GM12875 (cell line): ENCODE data around the gene KIF13A.

Source experiments
- H3K4me3 ChIP-seq: one replicate; pipeline ENCODE4 v1.5.1; 2011; ENCODE audit warnings: low read depth, low read length, control low read depth
- TF ChIP-seq, protein P1 (sequence below): IDR thresholded peaks from 2 replicates; pipeline ENCODE4 v1.5.1; 2011; ENCODE audit warnings: low read depth, mild to moderate bottlenecking, control low read depth, inconsistent platforms, low read length, moderate library complexity, borderline replicate concordance; ENCODE audit not compliant: insufficient read depth

Gene KIF13A

DNA sequence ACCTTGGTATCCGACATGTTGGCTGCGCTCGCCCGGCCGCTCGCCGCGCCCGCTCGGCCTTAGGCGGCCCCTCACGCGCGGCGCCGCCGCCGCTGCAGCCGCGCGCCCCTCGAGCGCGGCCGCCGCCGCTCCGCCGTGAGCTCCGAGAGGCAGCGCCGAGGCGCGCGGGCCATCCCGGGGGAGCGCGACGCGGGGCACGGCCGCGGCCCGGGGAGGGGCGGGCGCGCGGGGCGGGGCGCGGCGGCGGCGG lies at the start of gene KIF13A:
KIF13A (minus strand) TSS at position 189 of the 250 bp plus-strand sequence; CDS start at position 17, 172 bp downstream.
- TF ChIP-seq, protein P1, sequence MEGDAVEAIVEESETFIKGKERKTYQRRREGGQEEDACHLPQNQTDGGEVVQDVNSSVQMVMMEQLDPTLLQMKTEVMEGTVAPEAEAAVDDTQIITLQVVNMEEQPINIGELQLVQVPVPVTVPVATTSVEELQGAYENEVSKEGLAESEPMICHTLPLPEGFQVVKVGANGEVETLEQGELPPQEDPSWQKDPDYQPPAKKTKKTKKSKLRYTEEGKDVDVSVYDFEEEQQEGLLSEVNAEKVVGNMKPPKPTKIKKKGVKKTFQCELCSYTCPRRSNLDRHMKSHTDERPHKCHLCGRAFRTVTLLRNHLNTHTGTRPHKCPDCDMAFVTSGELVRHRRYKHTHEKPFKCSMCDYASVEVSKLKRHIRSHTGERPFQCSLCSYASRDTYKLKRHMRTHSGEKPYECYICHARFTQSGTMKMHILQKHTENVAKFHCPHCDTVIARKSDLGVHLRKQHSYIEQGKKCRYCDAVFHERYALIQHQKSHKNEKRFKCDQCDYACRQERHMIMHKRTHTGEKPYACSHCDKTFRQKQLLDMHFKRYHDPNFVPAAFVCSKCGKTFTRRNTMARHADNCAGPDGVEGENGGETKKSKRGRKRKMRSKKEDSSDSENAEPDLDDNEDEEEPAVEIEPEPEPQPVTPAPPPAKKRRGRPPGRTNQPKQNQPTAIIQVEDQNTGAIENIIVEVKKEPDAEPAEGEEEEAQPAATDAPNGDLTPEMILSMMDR = no peak
- H3K4me3 ChIP-seq = peak within 1 kb of the TSS; percentile 50

DNA sequence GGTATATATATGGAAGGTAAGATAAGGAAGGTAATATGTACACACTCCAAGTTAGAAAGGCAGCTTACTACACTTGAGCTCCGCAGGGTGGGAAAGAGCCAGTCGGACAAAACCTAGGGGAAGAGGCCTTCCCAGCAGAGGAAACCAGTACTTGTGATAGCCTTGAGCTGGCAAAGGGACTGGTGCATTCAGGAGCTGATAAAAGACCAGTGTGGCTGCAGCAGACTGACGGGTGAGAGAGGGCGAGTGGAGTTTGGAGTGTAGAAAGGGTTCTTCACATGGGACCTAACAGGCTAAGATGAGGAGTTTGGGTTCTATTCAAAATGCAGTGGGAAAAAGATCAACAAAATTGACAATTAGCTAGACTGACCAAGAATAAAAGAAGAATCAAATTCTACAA lies 49.3 kb upstream of the KIF13A start:
- TF ChIP-seq, protein P1 = no peak
- H3K4me3 ChIP-seq = no peak overlapping the region

DNA sequence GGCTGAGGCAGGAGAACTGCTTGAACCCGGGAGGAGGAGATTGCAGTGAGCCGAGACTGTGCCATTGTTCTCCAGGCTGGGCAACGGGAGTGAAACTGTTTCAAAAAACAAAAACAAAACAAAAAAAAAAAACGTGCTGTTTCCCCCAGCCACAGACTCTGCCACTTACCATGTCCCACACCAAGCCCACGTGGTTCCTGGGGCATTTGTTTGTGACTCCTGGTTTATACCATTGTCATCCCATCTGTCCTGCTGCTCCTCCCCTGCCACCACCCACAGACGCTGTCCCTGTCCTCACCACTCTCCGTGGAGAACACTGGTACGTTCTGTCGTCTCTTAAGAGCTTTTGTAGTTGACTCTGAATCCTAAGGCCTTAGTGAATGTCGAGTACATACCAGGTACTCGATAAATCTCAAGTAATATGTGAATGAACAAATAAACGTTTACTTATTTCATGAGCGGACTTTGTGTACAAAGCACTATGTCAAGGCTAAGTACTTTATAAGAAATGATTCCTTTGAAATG lies 48.0 kb upstream of the KIF13A start:
- H3K4me3 ChIP-seq = no peak overlapping the region
- TF ChIP-seq, protein P1 = no peak

DNA sequence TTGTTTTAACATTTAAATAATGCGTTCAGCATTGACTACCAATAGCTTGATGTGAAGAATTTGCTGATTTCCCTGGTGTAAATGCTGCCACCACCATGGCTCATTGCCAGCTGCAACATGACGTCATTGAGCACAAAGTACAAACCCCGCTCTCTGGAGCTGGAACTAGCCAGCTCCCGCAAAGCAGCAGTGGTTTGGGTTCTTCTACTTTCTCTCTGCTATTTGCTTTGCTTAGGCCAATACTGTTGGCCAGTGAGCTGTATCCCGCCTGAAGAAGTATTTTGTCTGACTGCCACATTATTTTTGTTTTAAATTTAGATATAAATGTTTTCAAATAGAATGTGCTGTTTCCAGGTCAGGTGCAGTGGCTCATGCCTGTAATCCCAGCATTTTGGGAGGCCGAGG lies 47.4 kb upstream of the KIF13A start:
- TF ChIP-seq, protein P1 = no peak
- H3K4me3 ChIP-seq = no peak overlapping the region

DNA sequence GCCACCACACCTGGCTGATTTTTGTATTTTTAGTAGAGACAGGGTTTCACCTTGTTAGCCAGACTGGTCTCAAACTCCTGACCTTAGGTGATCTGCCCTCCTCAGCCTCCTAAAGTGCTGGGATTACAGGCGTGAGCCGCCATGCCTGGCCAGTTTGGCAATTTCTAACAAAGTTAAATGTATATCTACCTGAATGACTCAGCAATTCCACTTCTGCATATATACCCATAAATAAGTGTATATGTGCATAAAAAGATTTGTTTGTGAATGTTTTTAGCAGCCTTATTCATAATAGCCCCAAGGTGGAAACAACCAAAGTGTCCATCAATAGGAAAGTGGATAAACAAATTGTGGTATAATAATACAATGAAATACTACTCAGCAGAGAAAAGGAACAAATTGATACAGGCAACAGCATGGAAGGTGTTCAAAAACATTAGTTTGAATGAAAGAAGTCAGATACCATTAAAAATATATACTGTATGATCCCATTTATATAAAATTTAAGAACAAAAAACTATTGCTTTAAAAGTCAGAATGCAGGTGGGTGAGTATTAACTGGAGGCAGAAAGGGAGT lies 44.3 kb upstream of the KIF13A start:
- TF ChIP-seq, protein P1 = no peak
- H3K4me3 ChIP-seq = no peak overlapping the region

DNA sequence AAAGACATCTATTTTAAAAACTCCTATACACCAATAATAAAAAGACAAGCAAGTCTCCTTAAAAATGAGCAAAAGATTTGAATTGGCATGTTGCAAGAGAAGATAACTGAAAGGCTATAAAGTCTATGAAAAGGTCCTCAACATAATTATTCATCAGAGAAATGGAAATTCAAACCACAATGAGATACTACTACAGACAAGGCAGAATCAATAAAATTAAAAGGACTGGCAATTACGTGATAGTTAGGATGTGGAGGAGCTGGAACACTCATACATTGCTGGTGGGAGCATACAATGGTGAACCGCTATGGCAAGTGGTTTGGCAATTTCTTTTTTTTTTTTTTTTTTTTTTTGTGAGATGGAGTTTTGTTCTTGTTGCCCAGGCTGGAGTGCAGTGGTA lies 43.8 kb upstream of the KIF13A start:
- TF ChIP-seq, protein P1 = no peak
- H3K4me3 ChIP-seq = no peak overlapping the region

DNA sequence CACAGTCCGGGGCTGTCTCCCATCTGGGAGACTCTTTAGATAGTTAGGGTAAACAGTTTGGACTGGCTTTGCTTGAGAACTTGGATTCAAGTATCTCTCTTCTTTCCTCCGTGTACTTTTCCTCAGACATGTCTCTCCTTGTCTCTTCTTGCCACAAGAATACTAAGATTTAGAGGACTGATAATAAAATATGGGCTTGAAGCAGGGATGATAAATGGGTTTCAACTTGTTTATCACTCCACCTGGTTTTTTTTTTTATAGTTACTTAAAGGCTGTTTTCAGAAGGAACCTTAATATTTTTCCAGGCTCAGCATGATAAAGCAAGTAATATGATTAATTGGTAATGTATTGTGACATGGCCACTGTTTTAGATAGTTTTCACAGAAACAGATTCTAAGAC lies 40.9 kb upstream of the KIF13A start:
- H3K4me3 ChIP-seq = no peak overlapping the region
- TF ChIP-seq, protein P1 = no peak
